ENCODE measurements around the gene TTC9B. TPM values are rescaled to one million over a fixed set of nuclear protein-coding genes. Genes with fewer than 3 reads are reported as not detected.

Gene TTC9B
- total and polyA plus RNA-seq, 2 of the 13 experiments (the other 11 are each of a cell fraction or from before 2014, with no cell fraction given) = not detected

GRCh38 chr19:40225440-40226305, 7.5 kb upstream of the TTC9B start:
- peak overlapping the region; percentile 75 for H2AFZ ChIP-seq (ENCODE audit: low read length)
- in situ Hi-C loops (cut with HindIII; ENCODE audit: extremely low pct_ligation_motif_present, low pct_unique_long_range_greater_than_20kb) (no loop called here), intact Hi-C loops (cut with micrococcal nuclease; ENCODE audit: unreplicated experiment) (no loop called here)
- H3K79me2 ChIP-seq (ENCODE audit: insufficient read depth, low read length) = no peaks in the 10 kb centered on the region
- peak; percentile 4 for FAIRE-seq
- H3K27ac ChIP-seq (ENCODE audit: extremely low read length, insufficient read depth, low read length) = peak overlapping the region; percentile 44
- no peaks in the 10 kb centered on the region for H3K27me3 ChIP-seq (ENCODE audit: control insufficient read depth in 1 of 2, insufficient read depth in 2 of 2, low read length in 2 of 2)
- ChIA-PET POLR2A (interaction anchor here (1.0 to 1.4 kb wide), 2 partner anchors 27 to 58 kb away, joined by 3 read pairs; no protein-coding TSS in a partner anchor), CTCF (ENCODE audit: low intra/inter-chr PET ratio, low total read pairs) (no interaction called here)
- no peaks in the 10 kb centered on the region for H3K36me3 ChIP-seq (replicated peaks in 1 of 2; ENCODE audit: control insufficient read depth in 1 of 2, insufficient read depth in 2 of 2, low read length in 2 of 2)
- BruUV-seq (replicated peaks) = no TSS peak
- H3K9ac ChIP-seq (ENCODE audit: insufficient read depth, low read depth, low read length) = peak overlapping the region; percentile 42
- peak overlapping the region; percentile 97 for H3K4me2 ChIP-seq (ENCODE audit: low read depth, low read length)
- peak; percentile 70 for ATAC-seq
- H4K20me1 ChIP-seq (ENCODE audit: insufficient read depth, low read length) = no peaks in the 10 kb centered on the region
- peak; percentile 25 for DNase-seq (ENCODE audit: low spot score)
- no peaks in the 10 kb centered on the region for H3K9me3 ChIP-seq (ENCODE audit: low read length)
- peak overlapping the region; percentile 32 to 70 (median 52) for H3K4me3 ChIP-seq (replicated peaks in 1 of 3; ENCODE audit: insufficient read depth in 1 of 3, low read depth in 2 of 3, low read length in 3 of 3)
- peaks cover 59% of the 10 kb centered on the region for H3K4me1 ChIP-seq (ENCODE audit: insufficient read depth, low read length)
- 6% methylated on average over 21 of the region's 21 CpGs for WGBS (ENCODE audit: low lambda C conversion rate)
- TF ChIP-seq MTF1 (CRISPR knock-in tag; IDR thresholded peaks at IDR 0.05) = 0 out of 2 replicates have a peak, but pooled peaks have one; percentile 13
- no peak for TF ChIP-seq THRA (CRISPR knock-in tag; IDR thresholded peaks at IDR 0.05; ENCODE audit: borderline replicate concordance)
- TF ChIP-seq ZFP37 (CRISPR knock-in tag; IDR thresholded peaks at IDR 0.05; ENCODE audit: borderline replicate concordance) = no peak
- TF ChIP-seq GLI4 (CRISPR knock-in tag; IDR thresholded peaks at IDR 0.05; ENCODE audit: borderline replicate concordance) = no peak; the same call in 1 of the 2 replicates
- TF ChIP-seq XRCC5 (optimal IDR thresholded peaks at IDR 0.05; ENCODE audit: low read length) = no peak
- peak; percentile 78; the same call in 1 of the 2 replicates for TF ChIP-seq ZNF556 (CRISPR knock-in tag; IDR thresholded peaks at IDR 0.05; ENCODE audit: borderline replicate concordance)
- TF ChIP-seq ADNP (CRISPR knock-in tag; IDR thresholded peaks at IDR 0.05) = peak; percentile 25; the same call in 1 of the 2 replicates
- TF ChIP-seq ZNF446 (CRISPR knock-in tag; IDR thresholded peaks at IDR 0.05) = no peak
- no peak for TF ChIP-seq ZNF367 (CRISPR knock-in tag; IDR thresholded peaks at IDR 0.05; ENCODE audit: borderline replicate concordance)
- TF ChIP-seq PAX8 (CRISPR knock-in tag; IDR thresholded peaks at IDR 0.05; ENCODE audit: borderline replicate concordance) = 0 out of 2 replicates have a peak, but pooled peaks have one; percentile 10
- no peak; a peak in 1 of 4 replicates for TF ChIP-seq KLF16 (CRISPR knock-in tag; IDR thresholded peaks at IDR 0.05)
- TF ChIP-seq AKNA (CRISPR knock-in tag; IDR thresholded peaks at IDR 0.05; ENCODE audit: borderline replicate concordance) = 0 out of 2 replicates have a peak, but pooled peaks have one; percentile 56
- peak; percentile 49; the same call in 1 of the 2 replicates for TF ChIP-seq CHD4 (IDR thresholded peaks at IDR 0.05; ENCODE audit: borderline replicate concordance, low read length)
- TF ChIP-seq IRF1 (CRISPR knock-in tag; IDR thresholded peaks at IDR 0.05; ENCODE audit: low read depth) = no peak
- TF ChIP-seq TARDBP (CRISPR knock-in tag; IDR thresholded peaks at IDR 0.05) = no peak
